ENCODE results near the gene TUG1. TPM values are rescaled to one million over a fixed set of nuclear protein-coding genes. Genes with fewer than 3 reads are reported as not detected.

Gene TUG1
- total RNA-seq, 4 donors from 2014 or later: 48.1 to 170 (median 61.2) TPM

DNA sequence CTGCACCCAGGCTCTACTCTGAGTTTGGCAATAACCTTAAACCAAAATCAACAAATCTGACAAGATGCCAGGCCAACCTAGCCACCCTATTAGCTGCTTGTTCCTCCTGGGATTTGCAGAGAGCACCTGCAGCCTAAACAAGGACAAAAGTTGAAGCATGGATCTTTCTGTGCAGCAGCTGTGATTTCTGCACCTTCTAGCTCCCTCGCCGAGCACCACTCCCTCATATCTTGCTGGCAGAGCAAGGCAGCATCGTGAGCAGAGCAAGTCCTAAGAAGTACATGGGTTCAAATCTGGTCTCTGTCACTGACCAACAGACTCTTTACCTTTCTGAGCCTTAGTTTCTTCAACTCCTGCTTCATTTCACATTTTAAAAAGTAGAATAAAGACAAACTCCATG, 38.8 kb upstream of the TUG1 start:
- Histone ChIP-seq H3K4me1 (no peaks in the 10 kb centered on the region), H3K27me3 (no peaks in the 10 kb centered on the region), H3K36me3 (peaks cover 98% of the 10 kb centered on the region), H3K4me3 (no peak overlapping the region), H3K27ac (no peak overlapping the region), H3K9me3 (no peaks in the 10 kb centered on the region)
- WGBS: 92% methylated on average over 3 of the region's 3 CpGs
- no peak for DNase-seq (ENCODE audit: low spot score in 2 of 2)
- TF ChIP-seq CTCF (IDR thresholded peaks at IDR 0.05): no peak
- TF ChIP-seq POLR2A (IDR thresholded peaks at IDR 0.05): no peak
- TF ChIP-seq EP300 (IDR thresholded peaks at IDR 0.05): no peak
- no peak for TF ChIP-seq POLR2AphosphoS5 (IDR thresholded peaks at IDR 0.05)

GRCh38 chr22:30931541-30932300, 37.3 kb upstream of the TUG1 start:
- Histone ChIP-seq H3K9me3 (no peaks in the 10 kb centered on the region), H3K27ac (no peak overlapping the region), H3K4me3 (no peak overlapping the region), H3K27me3 (no peaks in the 10 kb centered on the region), H3K4me1 (no peaks in the 10 kb centered on the region), H3K36me3 (peaks cover 98% of the 10 kb centered on the region)
- no peak for DNase-seq (ENCODE audit: low spot score in 2 of 2)
- 98% methylated on average over 4 of the region's 4 CpGs for WGBS
- no peak for TF ChIP-seq EP300 (IDR thresholded peaks at IDR 0.05)
- no peak for TF ChIP-seq CTCF (IDR thresholded peaks at IDR 0.05)

DNA sequence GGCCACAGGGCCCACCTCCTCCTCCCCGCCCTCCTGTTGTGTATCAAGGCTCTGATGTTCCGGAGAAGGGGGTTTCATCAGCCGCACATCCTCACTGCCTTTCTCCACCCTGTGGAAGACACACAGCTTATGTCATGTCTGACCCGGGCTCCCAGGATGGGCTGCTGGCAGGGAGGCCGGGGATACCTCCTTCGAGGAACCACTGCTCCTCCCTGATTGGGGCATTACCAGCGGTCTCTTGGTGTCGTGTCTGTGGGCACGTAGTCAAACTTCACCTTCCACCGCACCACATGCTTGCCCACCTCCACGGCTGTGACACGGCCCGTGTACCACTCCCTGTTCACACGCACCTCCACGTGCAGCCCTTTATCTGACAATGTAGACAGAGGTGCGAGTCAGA, 36.4 kb upstream of the TUG1 start:
- WGBS: 94% methylated on average over 15 of the region's 16 CpGs
- Histone ChIP-seq H3K36me3 (peaks cover 98% of the 10 kb centered on the region), H3K27ac (no peak overlapping the region), H3K9me3 (no peaks in the 10 kb centered on the region), H3K27me3 (no peaks in the 10 kb centered on the region), H3K4me1 (no peaks in the 10 kb centered on the region), H3K4me3 (no peak overlapping the region)
- TF ChIP-seq CTCF (IDR thresholded peaks at IDR 0.05) (no peak), EP300 (IDR thresholded peaks at IDR 0.05) (no peak), POLR2AphosphoS5 (IDR thresholded peaks at IDR 0.05) (no peak), POLR2A (IDR thresholded peaks at IDR 0.05) (no peak)
- DNase-seq (ENCODE audit: low spot score in 2 of 2): no peak

DNA sequence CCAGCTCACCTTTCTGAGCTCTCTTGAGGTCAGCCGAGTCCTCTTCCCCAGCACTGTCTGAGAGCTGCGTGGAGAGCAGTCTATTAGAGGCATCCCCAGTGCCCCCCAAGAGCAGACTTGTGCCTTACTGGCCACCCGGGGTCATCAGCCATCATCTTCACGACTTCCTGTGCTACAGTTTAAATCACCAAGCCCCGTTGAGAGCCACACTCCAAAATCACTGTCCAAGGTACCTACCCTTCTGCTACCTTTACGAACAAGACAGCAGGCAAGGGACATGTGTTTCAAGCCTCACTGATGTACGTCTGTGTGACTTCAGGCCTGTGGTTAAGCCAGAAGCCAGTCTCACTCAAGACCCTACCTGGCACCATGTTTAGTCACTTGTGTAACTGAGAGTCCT, 35.6 kb upstream of the TUG1 start:
- no peak overlapping the region for H3K27ac ChIP-seq
- H3K9me3 ChIP-seq: no peaks in the 10 kb centered on the region
- no peaks in the 10 kb centered on the region for H3K4me1 ChIP-seq
- no peak for TF ChIP-seq CTCF (IDR thresholded peaks at IDR 0.05)
- no peak for TF ChIP-seq POLR2A (IDR thresholded peaks at IDR 0.05)
- no peak for TF ChIP-seq EP300 (IDR thresholded peaks at IDR 0.05)
- TF ChIP-seq POLR2AphosphoS5 (IDR thresholded peaks at IDR 0.05): no peak
- no peaks in the 10 kb centered on the region for H3K27me3 ChIP-seq
- H3K36me3 ChIP-seq: peaks cover 98% of the 10 kb centered on the region
- DNase-seq (ENCODE audit: low spot score in 2 of 2): no peak
- no peak overlapping the region for H3K4me3 ChIP-seq
- WGBS: 80% methylated on average over 3 of the region's 7 CpGs

DNA sequence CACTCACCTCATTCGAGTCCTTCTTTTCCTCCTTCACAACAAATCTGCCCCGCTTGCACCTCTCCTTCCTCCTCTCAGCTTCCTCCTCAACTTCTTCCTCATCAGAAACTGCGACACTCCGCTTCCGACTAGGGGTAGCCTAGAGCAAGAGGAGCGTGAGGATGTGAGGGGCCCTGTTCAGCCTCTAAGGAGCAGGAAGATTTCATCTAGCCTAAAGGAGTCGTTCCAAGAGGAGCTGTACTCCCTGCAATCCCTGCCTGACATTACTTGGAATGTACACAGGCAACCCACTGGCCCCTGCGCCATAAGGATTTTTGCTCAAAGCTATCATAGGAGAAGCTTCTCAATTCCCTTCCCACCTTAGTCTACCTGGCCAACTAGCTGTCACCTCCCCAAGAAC, 35.0 kb upstream of the TUG1 start:
- Histone ChIP-seq H3K27ac (no peak overlapping the region), H3K9me3 (no peaks in the 10 kb centered on the region), H3K27me3 (no peaks in the 10 kb centered on the region), H3K4me1 (no peaks in the 10 kb centered on the region), H3K4me3 (no peak overlapping the region), H3K36me3 (peaks cover 97% of the 10 kb centered on the region)
- TF ChIP-seq EP300 (IDR thresholded peaks at IDR 0.05) (no peak), CTCF (IDR thresholded peaks at IDR 0.05) (no peak), POLR2AphosphoS5 (IDR thresholded peaks at IDR 0.05) (no peak), POLR2A (IDR thresholded peaks at IDR 0.05) (no peak)
- DNase-seq (ENCODE audit: low spot score in 2 of 2): no peak
- 95% methylated on average over 8 of the region's 8 CpGs for WGBS
